ENCODE measurements around the gene ZNF567. TPM values are rescaled to one million over a fixed set of nuclear protein-coding genes. Genes with fewer than 3 reads are reported as not detected.

Gene ZNF567
- total and polyA plus RNA-seq, 8 donors, result 5.3 to 15.6 (median 11.9) TPM

- intact Hi-C loops (cut with DNase I), result no loop called here
- H3K27ac ChIP-seq, result no peak overlapping the region
These were observed 21.6 kb upstream of the ZNF567 start for GRCh38 chr19:36665832-36666231.

GRCh38 chr19:36668646-36669045 lies 18.8 kb upstream of the ZNF567 start:
- H3K27ac ChIP-seq, result no peak overlapping the region
- H3K4me3 ChIP-seq, result no peak overlapping the region
- H3K27me3 ChIP-seq, result no peaks in the 10 kb centered on the region
- peaks cover 0 to 25% of the 10 kb centered on the region in 2 donors for H3K36me3 ChIP-seq
- no peak for DNase-seq
- no peak for TF ChIP-seq CTCF (IDR thresholded peaks at IDR 0.05)
- H3K4me1 ChIP-seq, result peaks cover 0 to 15% of the 10 kb centered on the region in 2 donors
- peaks cover 0 to 71% of the 10 kb centered on the region in 2 donors for H3K9me3 ChIP-seq
- intact Hi-C loops (cut with DNase I), result no loop called here
- ATAC-seq, result no peak

More at GRCh38 chr19:36665832-36666231, 21.6 kb upstream of the ZNF567 start:
- ATAC-seq (no peak), DNase-seq (no peak)
- H3K4me3 ChIP-seq, result peak overlapping the region; percentile 65 to 82
- peaks cover 0 to 39% of the 10 kb centered on the region in 2 donors for H3K36me3 ChIP-seq
- no peak for TF ChIP-seq CTCF (IDR thresholded peaks at IDR 0.05)
- H3K4me1 ChIP-seq, result peaks cover 0 to 15% of the 10 kb centered on the region in 2 donors
- H3K27me3 ChIP-seq, result no peaks in the 10 kb centered on the region
- H3K9me3 ChIP-seq, result peaks cover 0 to 66% of the 10 kb centered on the region in 2 donors

GRCh38 chr19:36672368-36672767 lies 15.0 kb upstream of the ZNF567 start:
- H3K27me3 ChIP-seq, result no peaks in the 10 kb centered on the region
- peaks cover 0 to 94% of the 10 kb centered on the region in 2 donors for H3K9me3 ChIP-seq
- DNase-seq (no peak), ATAC-seq (no peak)
- TF ChIP-seq CTCF (IDR thresholded peaks at IDR 0.05), result no peak
- H3K4me3 ChIP-seq, result no peak overlapping the region
- H3K27ac ChIP-seq, result no peak overlapping the region
- H3K4me1 ChIP-seq, result peaks cover 0 to 9% of the 10 kb centered on the region in 2 donors
- intact Hi-C loops (cut with DNase I), result no loop called here
- H3K36me3 ChIP-seq, result peaks cover 0 to 15% of the 10 kb centered on the region in 2 donors

- Histone ChIP-seq H3K4me1 (no peaks in the 10 kb centered on the region), H3K36me3 (peaks cover 0 to 30% of the 10 kb centered on the region in 2 donors), H3K27ac (no peak overlapping the region), H3K27me3 (no peaks in the 10 kb centered on the region), H3K4me3 (no peak overlapping the region), H3K9me3 (peaks cover 0 to 99% of the 10 kb centered on the region in 2 donors)
- ATAC-seq (no peak), DNase-seq (no peak)
- TF ChIP-seq CTCF (IDR thresholded peaks at IDR 0.05), result no peak
- intact Hi-C loops (cut with DNase I), result no loop called here
These were observed 13.2 kb upstream of the ZNF567 start for GRCh38 chr19:36674201-36674600.

GRCh38 chr19:36679455-36679854 lies 8.0 kb upstream of the ZNF567 start:
- no peak overlapping the region for H3K27ac ChIP-seq
- H3K36me3 ChIP-seq, result peaks cover 0 to 40% of the 10 kb centered on the region in 2 donors
- DNase-seq (no peak), ATAC-seq (no peak)
- H3K27me3 ChIP-seq, result no peaks in the 10 kb centered on the region
- no peak for TF ChIP-seq CTCF (IDR thresholded peaks at IDR 0.05)
- H3K4me1 ChIP-seq, result no peaks in the 10 kb centered on the region
- no peak overlapping the region for H3K4me3 ChIP-seq
- intact Hi-C loops (cut with DNase I), result no loop called here
- peaks cover 0 to 88% of the 10 kb centered on the region in 2 donors for H3K9me3 ChIP-seq
